RCC 7860 (cell line): ENCODE data around the gene CRB2.
"Not testable (repeated sequence)": the region's sequence is repeated elsewhere in the genome, so short reads cannot be mapped to it uniquely, and the experiment has no call there.

Experiments
- DNase-seq: peaks from one replicate; pipeline ENCODE4 v3.0.0-alpha.2; 2015; ENCODE audit warnings: low spot score
- FAIRE-seq: peaks from 2 replicates; lab custom pipeline; 2012; peaks lifted over from hg19 to GRCh38; lab: Jason Lieb, UNC

Gene CRB2

DNA sequence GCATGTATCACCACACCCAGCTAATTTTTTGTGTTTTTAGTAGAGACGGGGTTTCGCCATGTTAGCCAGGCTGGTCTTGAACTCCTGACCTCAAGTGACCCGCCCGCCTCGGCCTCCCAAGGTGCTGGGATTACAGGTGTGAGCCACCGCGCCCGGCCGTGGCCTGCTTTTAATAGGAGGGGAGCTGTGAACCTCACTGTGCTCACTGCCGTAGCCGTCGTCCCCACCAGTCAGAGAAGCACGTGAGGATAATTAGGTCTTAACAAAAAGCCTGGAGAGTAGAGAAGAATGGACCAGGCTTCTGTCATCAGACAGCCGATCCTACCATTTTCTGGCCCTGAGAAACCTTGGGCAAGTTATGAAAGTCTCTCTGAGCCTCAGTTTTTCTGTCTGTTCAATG lies 42.9 kb downstream of the CRB2 start:
- DNase-seq, FAIRE-seq: not testable (repeated sequence)

DNA sequence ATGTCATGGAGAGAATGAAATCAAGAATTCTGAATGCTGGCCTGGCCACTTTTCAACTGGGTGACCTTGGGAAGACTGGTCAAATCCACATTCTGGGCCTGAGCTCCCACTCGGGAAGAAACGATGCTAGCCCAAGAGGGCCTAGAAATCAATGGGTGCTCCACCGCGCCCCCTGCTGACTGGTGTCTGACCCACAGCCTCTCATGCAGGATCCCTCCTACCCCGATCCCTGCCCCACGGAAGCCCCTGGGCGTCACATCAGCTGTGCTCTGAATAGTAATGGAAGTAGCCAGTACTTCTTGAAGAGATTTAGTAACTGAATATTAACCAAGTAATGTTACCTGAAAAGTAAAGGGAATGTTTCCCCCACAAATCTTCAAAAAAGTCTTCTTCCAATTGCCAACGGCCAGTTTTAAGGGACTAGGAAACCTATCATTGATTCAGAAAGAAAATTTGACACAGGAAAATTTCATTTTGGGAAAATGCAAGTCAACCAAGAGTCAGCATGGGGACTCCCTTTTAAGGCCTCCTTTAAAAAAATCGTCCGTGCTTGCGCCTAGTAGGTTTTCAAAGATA lies 43.9 kb downstream of the CRB2 start:
- FAIRE-seq = no peak
- no peak for DNase-seq

DNA sequence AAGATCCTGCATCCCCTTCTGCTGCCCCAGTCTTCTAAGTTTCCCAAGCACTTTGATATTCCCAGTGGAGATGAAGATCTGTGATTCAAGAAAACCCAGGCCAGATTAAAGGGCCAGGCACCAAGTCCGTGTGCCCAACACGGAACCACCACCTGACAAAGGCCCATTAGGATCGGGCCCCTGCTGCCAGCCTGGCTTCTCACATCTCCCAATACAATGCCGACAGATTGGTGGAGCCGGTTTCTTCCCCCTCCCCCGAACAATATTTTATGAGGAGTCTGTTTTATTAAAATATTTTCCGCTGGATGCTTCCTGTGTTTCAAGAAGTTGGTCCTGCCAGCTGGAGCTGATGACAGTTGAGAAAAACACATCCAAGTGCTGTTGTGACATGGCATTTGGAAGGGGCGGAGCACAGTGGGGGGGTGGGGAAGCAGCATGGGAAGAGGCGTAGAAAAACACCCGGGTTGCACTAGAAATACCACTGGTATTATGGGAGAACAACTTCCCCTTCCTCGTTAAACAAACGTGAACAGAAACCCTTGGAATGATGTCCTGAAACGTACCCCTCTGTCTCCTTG lies 45.0 kb downstream of the CRB2 start:
- FAIRE-seq (no peak), DNase-seq (no peak)

DNA sequence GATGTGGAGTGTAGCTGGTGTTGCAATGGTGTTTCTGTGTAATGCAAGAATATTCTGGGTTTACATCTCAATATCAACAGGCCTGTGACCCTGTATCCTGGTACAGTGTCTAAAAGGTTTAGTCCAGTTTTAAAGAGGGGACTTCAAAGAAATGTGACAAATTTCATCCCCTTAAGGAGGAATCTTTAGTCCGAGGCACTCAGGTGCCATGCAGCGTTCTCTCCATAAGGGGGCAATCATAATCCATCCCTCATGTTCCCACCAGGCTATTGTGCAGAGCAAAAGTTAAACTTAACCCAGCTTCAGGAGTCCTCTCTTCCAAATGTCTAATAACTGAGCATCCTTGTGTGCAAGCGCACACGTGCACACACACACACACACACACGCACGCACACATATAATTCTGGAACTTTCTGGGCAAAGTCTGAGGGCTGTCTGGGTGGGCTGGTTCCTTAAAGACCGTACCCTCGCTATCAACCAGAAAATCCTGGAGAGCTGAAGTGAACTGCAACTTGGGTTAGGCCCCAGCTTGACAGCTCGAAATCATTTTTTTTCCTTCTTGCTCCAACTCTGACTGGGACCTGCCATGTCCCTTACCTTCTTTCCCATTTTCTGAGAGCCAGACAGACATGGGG lies 46.0 kb downstream of the CRB2 start:
- FAIRE-seq = no peak
- peak; percentile 28 for DNase-seq

DNA sequence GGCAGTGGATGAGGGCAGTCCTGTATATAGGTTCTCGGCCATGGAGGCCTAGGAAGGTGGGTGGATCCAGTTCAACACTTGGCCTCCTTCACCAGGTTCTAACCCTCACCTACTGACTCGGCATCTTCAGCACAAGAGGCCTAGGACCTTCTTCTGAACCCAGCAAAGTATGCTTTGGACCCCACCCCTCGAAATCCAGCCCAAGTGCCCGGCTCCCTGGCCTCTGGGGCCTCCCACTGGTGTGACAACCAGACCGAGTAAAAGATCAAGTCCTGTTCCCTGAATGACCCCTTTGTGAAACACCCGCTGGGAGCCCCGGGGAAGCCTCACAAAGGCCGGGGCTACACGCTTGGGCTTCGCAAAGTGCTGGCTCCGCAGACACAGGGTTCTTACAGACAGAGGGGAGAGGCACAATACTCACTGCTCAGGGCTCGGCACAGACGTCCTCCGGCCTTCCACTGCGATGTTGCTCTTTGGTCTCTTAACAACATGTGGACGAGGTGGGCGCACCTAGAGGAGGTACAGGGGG lies 47.0 kb downstream of the CRB2 start:
- no peak for DNase-seq
- FAIRE-seq = no peak

DNA sequence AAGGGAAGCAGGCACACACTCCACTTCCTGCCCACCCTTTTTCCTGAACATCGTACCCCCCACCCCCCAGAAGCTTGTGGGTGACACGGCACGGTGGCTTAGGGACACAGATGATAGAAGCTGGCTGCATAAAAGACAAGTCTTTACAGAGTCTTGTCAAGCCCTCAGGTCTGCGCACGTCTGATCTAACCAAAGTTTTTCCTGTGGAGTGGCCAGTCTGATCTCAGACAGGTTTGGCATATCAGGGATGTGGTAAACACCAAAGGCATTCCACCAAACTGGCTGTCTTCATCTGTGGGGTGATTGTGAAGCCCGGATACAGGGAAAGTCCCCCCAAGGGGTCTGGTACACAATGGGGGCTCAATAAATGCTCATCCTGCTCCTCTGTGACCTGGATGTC lies 50.0 kb downstream of the CRB2 start:
- DNase-seq = no peak
- no peak for FAIRE-seq

DNA sequence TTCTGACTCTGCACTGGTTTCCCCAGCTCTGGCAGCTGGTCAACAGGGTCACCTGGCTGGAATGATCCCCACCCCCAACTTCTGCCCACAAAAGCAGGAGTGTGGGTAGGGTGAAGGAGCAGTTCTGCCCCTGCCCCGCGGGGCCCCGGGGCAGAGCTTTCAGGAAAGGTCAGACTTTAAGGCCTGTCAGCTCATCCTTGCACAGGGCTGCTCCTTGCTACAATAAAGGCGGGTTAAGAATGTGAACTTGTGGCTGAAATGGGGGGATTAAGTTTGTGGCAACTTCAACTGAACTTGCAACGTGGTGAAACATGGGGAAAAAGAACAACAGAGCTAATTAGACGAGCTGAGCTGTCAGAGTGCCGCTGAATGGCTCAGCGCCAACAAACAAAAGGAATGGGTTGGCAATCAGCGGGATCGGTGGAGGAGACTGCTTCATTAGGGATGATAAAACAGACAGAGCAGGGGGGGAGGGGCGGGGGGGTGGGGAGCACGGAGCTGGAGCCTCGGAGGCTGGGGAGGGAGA lies 50.8 kb downstream of the CRB2 start:
- DNase-seq (no peak), FAIRE-seq (no peak)

DNA sequence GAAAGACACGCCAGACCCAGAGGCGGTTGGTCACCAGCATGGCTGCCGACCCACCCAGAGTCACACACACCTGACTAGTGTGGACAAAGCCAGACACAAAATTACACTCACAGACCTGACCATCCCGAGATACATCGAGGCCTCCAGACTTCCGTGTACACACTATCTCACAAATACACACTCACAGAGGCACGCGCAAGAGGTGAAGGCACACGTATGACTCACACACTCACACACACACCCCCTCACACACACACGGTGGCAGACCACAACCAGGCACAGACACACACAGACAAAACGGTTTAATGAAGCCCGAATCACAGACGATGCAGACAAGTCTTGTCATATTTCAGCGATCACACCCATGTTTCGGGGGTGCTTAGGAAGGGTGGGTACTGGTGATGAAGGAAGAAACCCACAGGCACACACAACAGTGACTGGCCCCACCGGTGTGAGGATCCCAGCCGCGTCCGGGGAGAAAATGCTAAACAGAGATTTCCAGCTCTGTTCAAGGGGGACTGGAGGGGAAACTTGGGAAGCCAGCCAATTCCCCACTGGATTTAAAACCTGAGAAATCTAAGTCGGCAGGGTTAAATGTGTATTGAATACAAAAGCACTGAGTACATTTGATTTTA lies 51.3 kb downstream of the CRB2 start:
- DNase-seq (no peak), FAIRE-seq (no peak)

DNA sequence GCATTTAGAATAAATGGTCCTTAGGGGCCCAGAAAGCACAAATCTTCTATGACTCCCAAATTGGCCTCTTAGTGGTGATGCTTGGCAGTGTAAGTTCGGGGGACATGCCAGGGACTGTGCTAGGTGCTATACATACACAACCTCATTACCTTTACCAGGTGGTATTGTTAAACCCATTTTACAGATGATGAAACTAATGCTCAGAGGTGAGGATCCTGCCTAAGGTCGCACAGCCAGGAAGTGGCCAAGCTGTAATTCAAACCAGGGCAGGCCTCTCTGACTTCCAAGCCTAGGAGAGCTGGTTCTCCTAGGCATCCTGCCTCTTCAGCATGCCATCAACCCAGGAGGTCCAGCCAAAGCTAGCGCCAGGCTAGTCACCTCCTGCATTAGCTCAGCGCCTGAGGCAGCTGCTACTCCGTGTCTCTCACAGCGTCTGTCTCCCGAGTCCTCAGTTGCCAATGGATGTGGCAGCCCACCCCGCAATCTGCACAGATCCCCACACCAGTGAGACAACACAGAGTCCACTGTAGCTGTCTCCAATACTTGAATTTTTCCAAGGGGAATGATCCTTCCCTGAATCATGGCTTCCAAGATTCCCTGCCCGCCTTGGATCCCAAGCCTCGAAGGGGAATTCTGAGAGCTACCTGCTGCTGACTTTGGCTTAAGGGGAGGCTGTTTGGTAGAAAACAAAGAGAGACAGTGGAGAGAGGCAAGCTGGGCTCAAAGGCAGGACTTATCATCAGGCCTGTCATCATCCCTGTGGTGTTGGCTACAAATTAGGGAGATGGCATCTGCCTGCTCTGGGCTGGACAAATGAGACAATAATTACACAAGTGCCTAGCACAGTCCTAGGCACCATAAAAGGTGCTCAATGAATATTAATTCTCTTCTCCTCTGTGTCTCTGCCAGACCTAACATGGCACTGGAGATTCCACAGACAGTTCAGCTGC lies 52.6 kb downstream of the CRB2 start:
- FAIRE-seq (no peak), DNase-seq (no peak)

DNA sequence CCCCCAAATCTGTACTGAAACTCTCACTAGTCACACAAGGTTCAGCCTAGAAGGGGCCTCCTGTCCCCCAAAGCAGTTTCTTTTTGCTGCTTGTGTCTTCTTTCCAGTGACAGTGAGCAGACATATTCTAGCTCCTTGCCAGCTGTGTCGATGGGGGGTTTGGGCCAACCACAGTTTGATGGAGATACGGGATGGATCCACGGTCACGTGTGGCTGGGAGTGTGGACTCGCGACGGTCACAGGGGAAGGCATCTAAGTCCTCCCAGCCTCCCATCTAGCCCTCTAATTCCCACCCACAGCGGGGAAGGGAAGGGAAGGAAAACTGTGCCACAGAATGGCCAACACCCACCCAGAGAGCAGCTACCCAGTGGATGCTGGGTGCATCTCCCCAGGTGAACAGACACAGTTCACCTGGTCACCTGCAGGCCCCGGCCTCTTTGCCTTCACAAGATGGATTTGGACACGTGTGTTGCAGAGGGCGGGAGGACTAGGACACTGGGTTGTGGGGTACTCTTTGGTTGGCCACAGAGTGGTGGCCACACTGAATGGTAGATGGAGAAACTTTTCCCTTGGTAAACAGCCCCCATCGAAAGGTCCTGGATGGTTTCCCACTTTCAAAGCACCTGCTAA lies 54.4 kb downstream of the CRB2 start:
- no peak for FAIRE-seq
- no peak for DNase-seq

DNA sequence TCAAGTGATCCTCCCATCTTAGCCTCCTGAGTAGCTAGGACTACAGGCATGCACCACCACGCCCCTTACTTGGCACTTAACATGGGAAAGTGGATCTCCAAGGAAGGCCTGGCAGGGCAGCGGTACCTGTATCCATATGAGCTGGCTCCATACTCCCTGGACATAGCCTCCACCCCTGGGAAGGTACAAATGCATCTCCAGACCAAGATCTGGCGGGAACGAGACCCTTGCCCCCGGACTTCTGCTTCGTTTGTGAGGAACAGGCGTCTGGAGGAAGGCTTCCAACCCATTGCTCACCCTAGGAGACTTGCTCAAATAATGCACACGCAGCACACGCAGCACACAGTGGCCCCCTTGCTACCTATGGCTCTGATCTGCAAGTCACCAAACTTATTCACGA lies 55.2 kb downstream of the CRB2 start:
- FAIRE-seq (no peak), DNase-seq (no peak)

DNA sequence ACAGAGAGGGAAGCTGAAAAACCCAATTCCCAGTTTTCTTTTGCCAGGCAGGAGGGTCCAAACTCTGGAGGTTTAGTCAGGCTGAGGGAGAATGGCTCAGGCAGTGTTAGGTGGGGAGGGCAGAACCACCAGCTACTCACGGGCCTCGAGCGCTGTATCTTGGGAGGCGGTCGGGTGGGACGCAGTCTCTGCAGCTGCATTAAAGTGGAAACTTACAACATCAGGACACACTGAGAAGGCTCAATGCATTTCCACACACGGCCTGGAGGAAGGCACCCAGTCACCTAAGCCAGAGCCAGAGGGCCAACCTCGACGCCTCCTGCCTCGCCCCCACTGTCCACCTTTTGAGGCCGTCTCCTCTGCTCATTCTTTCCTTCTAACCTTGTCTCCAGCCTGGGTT lies 55.6 kb downstream of the CRB2 start:
- no peak for DNase-seq
- no peak for FAIRE-seq

DNA sequence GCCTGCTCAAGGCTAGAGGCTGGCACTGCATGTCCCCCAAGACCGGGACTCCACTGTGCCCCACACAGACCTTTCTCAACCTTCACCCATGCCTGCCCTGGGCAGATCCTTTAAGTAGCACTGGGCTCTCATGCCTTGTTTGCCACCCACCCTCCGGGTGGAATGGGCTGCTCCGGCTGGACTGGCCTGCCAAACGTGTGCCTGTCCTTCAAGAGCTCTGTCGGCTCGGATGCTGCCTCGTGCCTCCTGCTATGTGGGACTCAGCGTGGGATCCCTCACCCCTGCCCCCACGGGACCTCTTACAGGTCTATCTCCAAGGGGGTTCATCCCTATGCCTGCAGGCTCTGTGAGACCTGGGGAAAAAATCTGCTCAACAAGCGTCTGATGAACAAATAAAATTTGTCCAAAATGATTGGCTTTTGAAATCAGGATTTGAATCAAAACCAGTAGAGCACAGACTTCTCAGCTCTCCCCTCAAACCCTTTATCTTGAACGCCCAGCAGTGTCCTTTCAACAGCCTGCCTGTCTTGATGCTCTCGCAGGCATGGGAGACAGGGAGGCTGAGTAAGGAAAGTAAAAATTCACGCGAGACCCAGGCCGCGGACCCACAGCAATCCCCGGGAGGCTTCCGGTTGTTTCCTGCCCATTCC lies 56.3 kb downstream of the CRB2 start:
- DNase-seq (no peak), FAIRE-seq (no peak)

DNA sequence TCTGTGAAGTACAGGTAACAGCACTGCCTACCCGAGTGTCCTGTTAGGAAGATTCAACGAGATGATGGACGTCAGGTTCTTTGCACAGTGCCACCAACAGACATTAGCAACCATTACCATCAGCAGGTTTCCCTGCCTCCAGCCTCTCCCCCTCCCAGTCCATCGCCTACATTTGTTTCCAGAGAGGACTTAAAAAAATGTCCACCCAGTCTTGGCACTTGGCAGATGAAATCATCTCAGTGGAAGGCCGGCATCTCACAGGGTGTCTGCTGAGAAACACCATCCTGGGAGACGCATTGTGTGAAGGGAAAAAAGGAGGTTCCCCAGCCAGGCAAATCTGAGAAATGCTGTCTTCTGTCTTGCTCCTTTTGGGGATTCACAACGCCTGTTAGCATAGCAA lies 58.2 kb downstream of the CRB2 start:
- no peak for DNase-seq
- FAIRE-seq = no peak

DNA sequence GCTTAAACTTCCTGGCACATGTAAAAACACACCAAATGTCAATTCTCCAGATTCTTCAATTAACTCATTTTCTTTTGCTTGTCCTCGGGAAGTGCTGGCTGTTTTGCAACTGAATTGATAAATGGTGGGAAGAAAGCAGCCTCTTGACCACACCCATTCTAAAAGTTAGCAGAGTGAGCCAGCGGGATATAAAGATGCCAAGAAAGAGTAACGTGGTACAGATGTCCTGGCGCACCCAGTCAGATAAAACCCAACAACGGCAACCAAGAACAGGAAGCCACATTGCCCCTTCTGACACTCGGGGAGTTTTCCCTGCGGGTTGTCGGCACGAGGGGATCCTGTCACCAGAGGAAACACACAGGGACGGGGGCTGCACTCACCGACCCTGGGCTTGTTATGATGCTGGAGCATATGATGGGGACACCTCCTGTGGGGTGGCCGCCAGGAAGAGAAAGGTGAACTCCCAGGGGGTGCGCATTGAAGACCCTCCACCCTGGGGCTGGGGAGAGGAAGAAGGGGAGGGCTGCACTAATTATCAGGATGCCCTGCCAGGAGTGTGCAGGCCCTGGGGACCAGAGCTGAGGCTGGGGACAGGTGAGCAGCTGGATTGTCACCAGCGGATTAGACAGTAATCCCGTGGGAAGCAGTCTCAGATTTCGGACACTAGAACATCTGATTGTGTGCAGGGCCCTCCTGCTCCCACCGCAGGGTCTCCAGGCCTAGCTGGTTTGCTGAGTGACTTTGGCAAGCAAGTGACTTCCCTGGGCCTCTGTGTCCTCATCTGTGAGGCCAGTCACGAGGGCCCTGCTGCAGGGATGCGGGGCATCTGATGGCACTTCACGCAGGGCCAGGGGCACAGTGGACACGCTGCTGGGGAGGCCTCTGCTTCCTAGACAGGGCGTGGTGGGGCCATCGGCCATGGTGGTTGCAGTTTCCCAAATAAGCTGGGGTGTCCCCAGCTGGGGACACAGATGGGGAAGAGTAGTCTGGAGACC lies 59.2 kb downstream of the CRB2 start:
- FAIRE-seq (no peak), DNase-seq (no peak)

DNA sequence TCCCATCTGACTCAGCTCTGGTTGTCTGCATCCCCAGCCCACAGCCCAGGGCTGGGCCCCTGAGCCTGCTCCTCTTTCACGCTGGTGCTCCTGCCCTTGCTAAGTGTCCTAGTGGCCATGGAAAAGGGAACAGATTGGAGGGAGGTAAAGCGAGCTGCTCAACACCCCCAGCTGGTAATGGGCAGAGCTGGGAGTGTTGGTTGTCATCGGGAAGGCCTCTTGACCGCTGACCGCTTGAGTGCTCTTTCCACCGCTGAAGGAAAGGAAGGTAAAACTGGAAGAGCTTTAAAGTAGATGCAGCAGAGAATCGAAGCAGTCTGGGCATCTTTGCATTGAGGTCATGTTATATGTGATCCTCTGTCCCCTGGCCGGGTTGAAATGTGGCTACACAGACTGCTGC lies 60.2 kb downstream of the CRB2 start:
- DNase-seq = no peak
- FAIRE-seq = no peak

DNA sequence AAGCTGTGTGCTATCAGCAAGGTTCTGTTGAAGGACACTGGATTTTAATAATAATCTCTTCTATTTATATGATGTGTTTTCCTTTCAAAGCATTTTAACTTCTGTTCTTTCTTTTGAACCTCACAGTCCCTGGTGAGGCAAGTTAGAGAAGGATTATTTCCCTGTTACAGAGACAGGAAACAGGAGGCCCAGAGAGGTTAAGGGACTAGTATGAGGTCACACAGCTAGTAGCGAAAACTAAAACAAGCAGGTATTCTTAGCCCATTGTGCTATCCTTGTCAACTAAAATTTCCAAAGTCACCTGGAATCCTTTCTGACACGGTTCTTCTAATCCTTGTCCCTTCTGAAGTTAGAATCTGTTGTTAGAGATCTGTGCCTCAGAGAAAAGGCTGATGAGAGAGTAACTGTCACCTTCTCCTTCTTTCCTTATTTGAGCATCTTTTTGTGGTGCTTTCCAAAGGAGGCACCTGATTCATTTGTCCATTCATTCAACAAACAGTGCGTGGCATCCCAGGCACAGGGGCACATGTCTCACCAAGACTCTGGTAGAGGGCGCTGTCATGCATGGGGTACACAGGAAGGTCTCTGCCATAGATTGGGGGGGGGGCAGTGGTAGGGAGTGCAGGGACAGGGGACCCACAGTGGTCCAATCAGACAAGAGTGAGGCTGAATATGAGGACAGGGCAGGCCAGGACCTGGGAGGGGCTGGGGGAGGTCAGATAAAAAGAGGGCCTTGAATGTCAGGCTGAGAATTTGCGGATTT lies 61.5 kb downstream of the CRB2 start:
- FAIRE-seq (no peak), DNase-seq (no peak)

DNA sequence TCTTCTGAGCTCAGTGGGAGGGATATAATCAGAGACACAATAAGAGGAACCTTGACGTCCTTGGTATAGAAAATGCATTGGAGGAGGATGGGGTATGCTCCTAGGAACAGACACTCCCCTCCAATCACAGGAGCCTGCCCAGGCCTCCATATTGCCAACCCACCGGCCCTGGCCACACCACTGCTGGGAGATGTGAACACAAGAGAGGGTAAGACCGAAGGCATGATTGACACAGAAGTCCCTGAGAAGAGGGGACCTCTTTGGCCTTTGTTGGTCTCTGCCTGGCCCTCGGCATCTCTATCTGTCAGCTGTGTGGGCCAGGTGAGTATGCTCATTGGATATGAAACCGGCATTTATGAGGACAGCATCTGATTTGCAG lies 62.0 kb downstream of the CRB2 start:
- FAIRE-seq (no peak), DNase-seq (no peak)
